Glutamatergic neuron (in vitro differentiated cells): ENCODE data around the gene LARP7. TPM values are rescaled to one million over a fixed set of nuclear protein-coding genes. Genes with fewer than 3 reads are reported as not detected.
A peak's percentile ranks its signal among the peaks of the same experiment; 100 is the strongest.
"Not testable (repeated sequence)": the region's sequence is repeated elsewhere in the genome, so short reads cannot be mapped to it uniquely, and the experiment has no call there.

Experiments used
- DNase-seq: peaks from one replicate; pipeline ENCODE4 v3.0.0; 2022
- H3K27ac Mint-ChIP-seq: one replicate; pipeline ENCODE4 v1.8.0; 2020; ENCODE audit warnings: mild to moderate bottlenecking, mixed read lengths, inconsistent platforms; ENCODE audit not compliant: unreplicated experiment
- H3K27me3 Mint-ChIP-seq: one replicate; pipeline ENCODE4 v1.8.0; 2020; ENCODE audit warnings: mild to moderate bottlenecking, moderate library complexity, mixed read lengths, inconsistent platforms; ENCODE audit not compliant: unreplicated experiment
- H3K36me3 Mint-ChIP-seq: one replicate; pipeline ENCODE4 v1.8.0; 2020; ENCODE audit warnings: mild to moderate bottlenecking, mixed read lengths, inconsistent platforms; ENCODE audit not compliant: unreplicated experiment
- H3K4me1 Mint-ChIP-seq: one replicate; pipeline ENCODE4 v1.8.0; 2020; ENCODE audit warnings: mild to moderate bottlenecking, low read depth, mixed read lengths, inconsistent platforms; ENCODE audit not compliant: unreplicated experiment
- H3K4me3 Mint-ChIP-seq: one replicate; pipeline ENCODE4 v1.8.0; 2020; ENCODE audit warnings: mild to moderate bottlenecking, mixed read lengths, inconsistent platforms; ENCODE audit not compliant: unreplicated experiment
- H3K9me3 Mint-ChIP-seq: one replicate; pipeline ENCODE4 v1.8.0; 2020; ENCODE audit warnings: mild to moderate bottlenecking, moderate library complexity, mixed read lengths, inconsistent platforms; ENCODE audit not compliant: unreplicated experiment
- total RNA-seq: library from RNA; stranded (reverse); fragmentation: NEBNext Ultra II Directional; extraction: Animal tissue kit (Norgen Biotek cat#: 25700); gene quantifications from one replicate; pipeline ENCODE4 v1.2.1, GENCODE V29; 2021; ENCODE audit not compliant: unreplicated experiment
- TF ChIP-seq, protein P1 (sequence below): fragments of 200-600 bp; sonication (generic); IDR thresholded peaks from one replicate; pipeline ENCODE4 v1.5.0; 2021; ENCODE audit not compliant: partially characterized antibody, unreplicated experiment

LARP7 gene
- total RNA-seq, 1 donor from 2014 or later = 40.9 TPM

DNA sequence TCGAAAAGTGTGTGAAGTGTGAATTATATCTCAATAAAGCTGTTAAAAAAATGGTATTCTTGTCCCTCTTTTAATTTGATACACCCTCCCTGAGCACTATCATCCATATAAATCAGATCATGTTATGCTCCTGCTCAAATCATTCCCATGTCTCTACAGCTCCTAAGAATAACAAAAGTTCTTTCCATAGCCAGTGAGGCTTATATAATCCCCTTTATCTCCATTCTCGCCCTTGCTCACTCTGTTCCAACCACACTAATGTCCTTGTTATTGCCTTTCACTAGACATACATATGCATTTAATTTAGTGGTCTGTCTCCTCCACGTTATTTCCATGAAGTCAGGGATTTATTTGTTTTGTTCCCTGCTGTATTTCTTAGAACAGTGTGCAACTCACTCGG is 10.7 kb upstream of the LARP7 start:
- Mint-ChIP-seq H3K27me3 (no peaks in the 10 kb centered on the region), H3K4me1 (no peaks in the 10 kb centered on the region), H3K27ac (no peak overlapping the region), H3K9me3 (no peaks in the 10 kb centered on the region), H3K36me3 (no peaks in the 10 kb centered on the region), H3K4me3 (no peak overlapping the region)
- TF ChIP-seq, protein P1, sequence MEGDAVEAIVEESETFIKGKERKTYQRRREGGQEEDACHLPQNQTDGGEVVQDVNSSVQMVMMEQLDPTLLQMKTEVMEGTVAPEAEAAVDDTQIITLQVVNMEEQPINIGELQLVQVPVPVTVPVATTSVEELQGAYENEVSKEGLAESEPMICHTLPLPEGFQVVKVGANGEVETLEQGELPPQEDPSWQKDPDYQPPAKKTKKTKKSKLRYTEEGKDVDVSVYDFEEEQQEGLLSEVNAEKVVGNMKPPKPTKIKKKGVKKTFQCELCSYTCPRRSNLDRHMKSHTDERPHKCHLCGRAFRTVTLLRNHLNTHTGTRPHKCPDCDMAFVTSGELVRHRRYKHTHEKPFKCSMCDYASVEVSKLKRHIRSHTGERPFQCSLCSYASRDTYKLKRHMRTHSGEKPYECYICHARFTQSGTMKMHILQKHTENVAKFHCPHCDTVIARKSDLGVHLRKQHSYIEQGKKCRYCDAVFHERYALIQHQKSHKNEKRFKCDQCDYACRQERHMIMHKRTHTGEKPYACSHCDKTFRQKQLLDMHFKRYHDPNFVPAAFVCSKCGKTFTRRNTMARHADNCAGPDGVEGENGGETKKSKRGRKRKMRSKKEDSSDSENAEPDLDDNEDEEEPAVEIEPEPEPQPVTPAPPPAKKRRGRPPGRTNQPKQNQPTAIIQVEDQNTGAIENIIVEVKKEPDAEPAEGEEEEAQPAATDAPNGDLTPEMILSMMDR = no peak
- no peak for DNase-seq

GRCh38 chr4:112633477-112634235 is 3.3 kb upstream of the LARP7 start:
- TF ChIP-seq, protein P1 = peak; percentile 47
- H3K9me3 Mint-ChIP-seq = no peaks in the 10 kb centered on the region
- H3K4me3 Mint-ChIP-seq = no peak overlapping the region
- no peaks in the 10 kb centered on the region for H3K36me3 Mint-ChIP-seq
- no peak for DNase-seq
- H3K27me3 Mint-ChIP-seq = no peaks in the 10 kb centered on the region
- no peak overlapping the region for H3K27ac Mint-ChIP-seq
- no peaks in the 10 kb centered on the region for H3K4me1 Mint-ChIP-seq

DNA sequence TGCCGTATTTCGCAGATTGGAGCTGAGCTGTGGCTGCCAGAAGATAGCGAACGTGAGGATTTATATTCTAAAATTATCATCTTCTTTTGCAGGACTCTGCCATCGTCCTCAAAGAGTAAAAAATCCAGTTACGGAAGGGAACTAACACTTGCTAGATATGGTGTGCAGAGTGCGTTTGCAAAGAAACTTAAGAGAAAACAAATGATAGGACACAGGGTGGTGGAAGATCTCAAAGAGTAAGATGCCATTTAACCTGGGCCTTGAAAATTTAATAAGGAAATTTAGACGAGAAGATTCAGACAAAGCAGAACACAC is 566 bp downstream of the LARP7 start:
- H3K4me3 Mint-ChIP-seq = no peak overlapping the region
- H3K4me1 Mint-ChIP-seq = no peaks in the 10 kb centered on the region
- H3K9me3 Mint-ChIP-seq = no peaks in the 10 kb centered on the region
- DNase-seq = no peak
- TF ChIP-seq, protein P1 = peak; percentile 36
- H3K27me3 Mint-ChIP-seq = no peaks in the 10 kb centered on the region
- no peak overlapping the region for H3K27ac Mint-ChIP-seq
- no peaks in the 10 kb centered on the region for H3K36me3 Mint-ChIP-seq

DNA sequence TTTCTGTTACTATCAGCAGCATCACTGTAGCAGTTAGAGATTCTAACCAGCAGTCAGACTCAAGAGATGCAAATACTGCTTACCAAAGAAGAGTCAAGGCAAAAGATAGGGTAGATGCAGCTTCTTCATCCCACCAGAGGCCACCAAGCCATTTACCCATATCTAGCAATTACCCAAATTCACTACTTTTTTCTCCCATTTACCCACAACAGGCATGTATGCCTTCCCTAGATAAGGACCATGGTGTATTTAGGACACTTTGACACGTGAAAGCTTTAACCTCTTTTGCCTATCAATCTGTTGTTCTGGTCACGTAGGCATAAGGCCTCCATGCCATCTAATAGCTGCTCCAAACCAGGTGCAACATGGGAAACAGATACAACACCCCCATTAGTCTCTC is 5.6 kb downstream of the LARP7 start:
- TF ChIP-seq, protein P1 = no peak
- H3K4me1 Mint-ChIP-seq = no peaks in the 10 kb centered on the region
- no peaks in the 10 kb centered on the region for H3K27me3 Mint-ChIP-seq
- peaks cover 2% of the 10 kb centered on the region for H3K9me3 Mint-ChIP-seq
- no peak for DNase-seq
- H3K36me3 Mint-ChIP-seq = no peaks in the 10 kb centered on the region
- H3K27ac Mint-ChIP-seq = peak overlapping the region; percentile 24
- no peak overlapping the region for H3K4me3 Mint-ChIP-seq

GRCh38 chr4:112644595-112645535 is 7.9 kb downstream of the LARP7 start:
- not testable (repeated sequence) for H3K4me1 Mint-ChIP-seq, H3K9me3 Mint-ChIP-seq, H3K4me3 Mint-ChIP-seq, DNase-seq, H3K27me3 Mint-ChIP-seq, H3K36me3 Mint-ChIP-seq, H3K27ac Mint-ChIP-seq
